NT2/D1 (cell line): ENCODE results near the gene METTL26.

ENCODE experiments used
- DNase-seq: peaks from one replicate; pipeline ENCODE4 v3.0.0-alpha.2; 2011; ENCODE audit warnings: low read depth, low spot score
- H3K27me3 ChIP-seq: 2 replicates; pipeline ENCODE4 v1.6.0; 2011; ENCODE audit warnings: mild to moderate bottlenecking; ENCODE audit not compliant: insufficient read length, insufficient read depth
- H3K36me3 ChIP-seq: 2 replicates; pipeline ENCODE4 v1.6.1; 2011; ENCODE audit warnings: mild to moderate bottlenecking, low read length, mixed read lengths; ENCODE audit not compliant: insufficient read depth, insufficient read length
- H3K4me1 ChIP-seq: 2 replicates; pipeline ENCODE4 v1.5.1; 2011; ENCODE audit not compliant: insufficient read depth, insufficient read length
- H3K4me3 ChIP-seq: 2 replicates; pipeline ENCODE4 v1.5.1; 2011; ENCODE audit warnings: low read depth; ENCODE audit not compliant: insufficient read length
- H3K9ac ChIP-seq: 2 replicates; pipeline ENCODE4 v1.6.0; 2011; ENCODE audit warnings: low read depth; ENCODE audit not compliant: insufficient read length
- H3K9me3 ChIP-seq: 2 replicates; pipeline ENCODE4 v1.5.1; 2011; ENCODE audit warnings: mild to moderate bottlenecking, low read length; ENCODE audit not compliant: insufficient read depth
- SUZ12 ChIP-seq: IDR thresholded peaks from 2 replicates; pipeline ENCODE4 v1.6.1; 2011; ENCODE audit not compliant: insufficient read length, insufficient read depth; ENCODE audit errors: extremely low read depth
- YY1 ChIP-seq: IDR thresholded peaks from 2 replicates; pipeline ENCODE4 v1.6.1; 2011; ENCODE audit not compliant: insufficient read length, insufficient read depth
- ZNF274 ChIP-seq: IDR thresholded peaks from 2 replicates; pipeline ENCODE4 v1.6.1; 2011; ENCODE audit warnings: mild to moderate bottlenecking, low read depth, low read length

Gene METTL26

DNA sequence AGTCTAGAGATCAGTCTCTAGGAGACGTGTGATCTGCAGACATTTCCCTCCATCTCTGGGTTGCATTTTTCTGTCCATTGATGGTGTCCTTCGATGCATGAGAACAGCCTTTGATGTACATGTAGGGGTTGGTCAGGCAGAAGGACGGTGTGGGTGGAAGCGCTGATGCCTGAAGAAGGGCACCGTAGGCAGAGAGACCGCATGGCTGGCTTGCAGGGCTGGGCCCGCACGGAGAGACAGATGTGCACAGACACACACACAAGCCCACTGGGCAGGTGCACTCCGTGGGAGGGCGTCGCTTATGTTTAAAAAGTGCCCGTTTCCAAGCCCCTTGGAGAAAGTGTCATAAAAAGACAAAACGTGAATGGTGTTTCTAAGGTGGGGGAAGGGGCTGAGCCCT lies 21.0 kb downstream of the METTL26 start:
- DNase-seq, result no peak
- Histone ChIP-seq H3K36me3 (peaks cover 8% of the 10 kb centered on the region), H3K27me3 (no peaks in the 10 kb centered on the region), H3K9me3 (peaks cover 6% of the 10 kb centered on the region; the same call in 1 of the 2 replicates), H3K9ac (no peak overlapping the region), H3K4me3 (no peak overlapping the region), H3K4me1 (peaks cover 3% of the 10 kb centered on the region)
- TF ChIP-seq SUZ12, result no peak
- TF ChIP-seq YY1, result no peak
- no peak for TF ChIP-seq ZNF274

DNA sequence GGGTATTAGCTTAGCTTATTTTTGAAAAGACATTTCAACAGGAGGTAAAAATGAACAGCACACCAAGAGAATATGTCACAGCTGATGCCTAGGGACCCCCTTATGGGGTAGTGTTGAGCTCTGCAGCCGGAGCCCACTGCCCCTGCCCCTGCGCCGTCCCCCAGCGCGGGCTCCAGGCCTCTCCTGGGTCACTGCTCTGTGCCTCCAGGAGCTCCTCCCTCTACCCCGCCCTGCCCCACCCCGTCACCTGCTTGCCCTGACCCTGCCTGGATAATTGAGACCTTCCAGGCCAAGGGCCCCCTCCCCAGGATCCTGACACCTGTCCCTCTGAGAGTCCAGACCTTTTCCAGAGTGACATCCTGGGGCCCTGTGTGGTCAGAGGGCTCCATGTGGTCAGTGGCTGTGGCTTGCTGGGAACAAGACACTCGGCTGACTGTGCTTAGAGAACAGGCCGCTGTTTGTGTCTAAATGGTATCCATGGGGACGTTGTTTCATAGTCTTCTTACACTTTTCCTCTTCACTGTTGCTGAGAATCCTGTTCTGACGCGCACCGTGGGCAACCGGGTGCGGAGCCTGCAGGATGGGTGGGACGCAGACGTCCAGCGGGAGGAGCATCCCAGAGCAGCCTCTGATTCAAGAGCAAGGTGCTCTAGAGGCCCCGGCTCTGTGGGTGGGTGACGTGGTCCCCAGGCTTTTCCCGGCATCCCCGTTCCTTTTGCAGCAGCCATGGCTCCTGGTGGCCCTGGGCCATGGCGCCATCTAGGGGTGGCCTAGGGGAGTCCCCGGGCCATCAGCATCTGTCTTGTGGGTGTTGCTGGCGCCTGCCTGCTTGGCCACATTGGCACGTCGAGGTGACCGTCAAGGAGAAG lies 25.4 kb downstream of the METTL26 start:
- Histone ChIP-seq H3K9ac (no peak overlapping the region), H3K4me3 (no peak overlapping the region), H3K4me1 (peaks cover 6% of the 10 kb centered on the region), H3K27me3 (peaks cover under 1% of the 10 kb centered on the region), H3K36me3 (peaks cover 8% of the 10 kb centered on the region), H3K9me3 (peaks cover 6% of the 10 kb centered on the region; the same call in 1 of the 2 replicates)
- TF ChIP-seq ZNF274, result no peak
- TF ChIP-seq SUZ12, result no peak
- TF ChIP-seq YY1, result no peak
- no peak for DNase-seq

- Histone ChIP-seq H3K9ac (peak overlapping the region; percentile 36), H3K36me3 (peaks cover 8% of the 10 kb centered on the region), H3K4me1 (peaks cover 6% of the 10 kb centered on the region), H3K9me3 (peaks cover 9% of the 10 kb centered on the region; the same call in 1 of the 2 replicates), H3K4me3 (no peak overlapping the region), H3K27me3 (peaks cover 3% of the 10 kb centered on the region)
- no peak for DNase-seq
- no peak for TF ChIP-seq ZNF274
- TF ChIP-seq YY1, result no peak
Measured at GRCh38 chr16:609984-610383, 26.1 kb downstream of the METTL26 start.

DNA sequence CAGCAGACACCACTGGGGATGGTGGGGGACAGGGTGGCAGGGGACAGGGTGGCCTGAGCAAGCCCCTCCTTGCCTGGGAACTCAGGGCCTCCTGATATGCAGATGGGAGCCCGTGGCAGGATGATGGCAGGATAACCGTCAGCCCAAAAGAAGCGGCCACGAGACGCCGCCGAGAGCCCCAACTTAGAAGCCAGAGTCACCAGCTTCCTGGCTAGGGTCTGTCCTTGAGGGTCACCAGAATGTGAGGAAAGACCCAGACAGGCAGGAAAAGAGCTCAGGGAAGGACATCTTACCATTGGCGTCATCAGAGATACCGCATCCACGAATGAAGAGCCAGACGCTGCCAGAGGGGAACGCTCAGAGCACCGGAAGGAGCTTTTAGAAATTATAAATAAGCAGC lies 26.8 kb downstream of the METTL26 start:
- Histone ChIP-seq H3K9ac (no peak overlapping the region), H3K4me1 (peaks cover 6% of the 10 kb centered on the region), H3K36me3 (peaks cover 3% of the 10 kb centered on the region), H3K4me3 (no peak overlapping the region), H3K9me3 (peaks cover 11% of the 10 kb centered on the region; the same call in 1 of the 2 replicates), H3K27me3 (peaks cover 3% of the 10 kb centered on the region)
- no peak for DNase-seq
- TF ChIP-seq ZNF274 (no peak), SUZ12 (no peak), YY1 (no peak)

DNA sequence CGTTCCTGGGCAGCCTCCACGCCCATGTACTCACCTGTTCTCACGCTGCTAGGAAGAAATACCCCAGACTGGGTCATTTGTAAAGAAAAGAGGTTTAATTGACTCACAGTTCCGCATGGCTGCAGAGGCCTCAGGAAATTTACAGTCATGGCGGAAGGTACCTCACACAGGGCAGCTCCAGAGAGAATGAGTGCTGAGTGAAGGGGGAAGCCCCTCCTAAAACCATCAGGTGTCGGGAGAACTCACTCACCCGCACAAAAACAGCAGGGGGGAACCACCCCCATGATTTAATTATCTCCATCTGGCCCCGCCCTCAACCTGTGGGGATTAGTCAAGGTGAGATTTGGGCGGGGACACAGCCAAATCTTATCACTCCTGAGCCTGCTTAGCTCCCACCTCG lies 28.1 kb downstream of the METTL26 start:
- no peak for DNase-seq
- peaks cover 3% of the 10 kb centered on the region for H3K27me3 ChIP-seq
- no peak overlapping the region for H3K9ac ChIP-seq
- no peaks in the 10 kb centered on the region for H3K36me3 ChIP-seq
- H3K4me1 ChIP-seq, result peaks cover 6% of the 10 kb centered on the region
- H3K4me3 ChIP-seq, result no peak overlapping the region
- H3K9me3 ChIP-seq, result peaks cover 5% of the 10 kb centered on the region; the same call in 1 of the 2 replicates
- TF ChIP-seq SUZ12 (no peak), ZNF274 (no peak), YY1 (no peak)

DNA sequence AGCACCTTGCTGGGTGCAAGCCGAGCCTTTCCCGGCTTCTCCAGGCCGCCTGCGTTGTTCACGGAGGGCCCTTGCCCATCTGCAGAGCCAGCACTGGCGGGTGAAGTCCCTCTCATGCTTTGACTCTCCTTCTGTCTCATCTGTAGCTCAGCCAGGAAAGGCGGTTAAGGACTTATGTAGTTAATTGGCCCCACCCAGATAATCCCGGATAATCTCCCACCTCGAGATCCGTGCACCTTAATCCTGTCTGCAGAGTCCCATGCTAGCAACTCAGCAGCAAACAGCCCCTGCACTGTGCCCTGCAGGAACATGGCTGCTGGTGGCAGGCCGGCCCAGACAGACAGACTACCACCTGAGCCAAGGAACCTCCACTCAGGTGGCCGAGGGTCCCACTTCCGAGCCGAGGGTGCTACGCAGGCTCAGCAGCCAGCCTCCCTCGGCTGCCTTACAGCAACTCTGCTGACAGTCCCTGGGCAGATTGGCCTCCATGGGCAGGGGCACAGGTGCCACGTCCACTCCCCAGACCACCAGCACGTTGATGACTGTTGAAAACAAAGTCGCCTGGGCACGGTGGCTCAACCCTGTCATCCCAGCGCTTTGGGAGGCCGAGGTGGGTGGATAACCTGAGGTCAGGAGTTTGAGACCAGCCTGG lies 29.3 kb downstream of the METTL26 start:
- Histone ChIP-seq H3K9ac (no peak overlapping the region), H3K4me1 (peaks cover 6% of the 10 kb centered on the region), H3K36me3 (no peaks in the 10 kb centered on the region), H3K27me3 (peaks cover 3% of the 10 kb centered on the region), H3K4me3 (no peak overlapping the region), H3K9me3 (peaks cover 5% of the 10 kb centered on the region; the same call in 1 of the 2 replicates)
- no peak for DNase-seq
- TF ChIP-seq YY1, result no peak
- TF ChIP-seq ZNF274, result no peak

DNA sequence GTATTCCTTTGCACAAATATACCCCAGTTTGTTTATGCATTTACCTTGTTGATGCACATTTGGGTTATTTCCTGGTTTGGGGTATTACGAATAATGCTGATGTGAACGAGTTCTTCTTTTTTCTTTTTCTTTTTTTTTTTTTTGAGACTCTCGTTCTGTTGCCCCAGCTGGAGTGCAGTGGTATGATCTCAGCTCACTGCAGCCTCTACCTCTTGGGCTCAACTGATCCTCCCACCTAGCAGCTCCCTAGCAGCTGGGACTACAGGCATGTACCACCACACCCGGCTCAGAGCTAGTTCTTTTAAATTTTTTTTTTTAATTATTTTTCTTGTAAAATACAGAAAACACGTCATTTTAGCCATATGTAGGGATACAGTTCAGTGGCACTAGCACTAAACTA lies 32.2 kb downstream of the METTL26 start:
- Histone ChIP-seq H3K36me3 (peaks cover 12% of the 10 kb centered on the region), H3K9ac (no peak overlapping the region), H3K4me3 (no peak overlapping the region), H3K4me1 (peaks cover 4% of the 10 kb centered on the region), H3K27me3 (peaks cover 3% of the 10 kb centered on the region), H3K9me3 (peaks cover 5% of the 10 kb centered on the region; the same call in 1 of the 2 replicates)
- DNase-seq, result no peak
- TF ChIP-seq SUZ12 (no peak), YY1 (no peak), ZNF274 (no peak)
